GM12878 (cell line): Measurements from ENCODE around the gene HEBP1. TPM values are rescaled to one million over a fixed set of nuclear protein-coding genes. Genes with fewer than 3 reads are reported as not detected.

Experiments used
- ATAC-seq: fragments of 200-7000 bp; cut with Tn5 transposase; 3 replicates; pipeline ENCODE4 v1.9.1; 2020; ENCODE audit warnings: mild to moderate bottlenecking, moderate library complexity
- BruUV-seq: library from RNA; stranded (reverse); fragments of 400-500 nt; replicated peaks from 2 replicates; lab custom pipeline; 2021; lab: Mats Ljungman, UMichigan
- CTCF ChIA-PET: fragments of 300-600 bp; sonication (Branson Sonifier 250); formaldehyde crosslinking; extraction: SDS; loops from one replicate; lab custom pipeline; 2021; ENCODE audit warnings: inconsistent platforms; lab: Yijun Ruan, JAX
- POLR2A ChIA-PET: fragments of 350-600 bp; formaldehyde crosslinking; extraction: SDS; loops from one replicate; lab custom pipeline; 2021; ENCODE audit warnings: inconsistent platforms; lab: Charles Lee
- RAD21 ChIA-PET: fragments of 300-600 bp; sonication (Branson Sonifier 250); formaldehyde crosslinking; loops from one replicate; lab custom pipeline; 2023; ENCODE audit warnings: antibody characterized with exemption; ENCODE audit not compliant: unreplicated experiment; lab: Charles Lee
- SMC1A ChIA-PET: fragments of 300-600 bp; sonication (Branson Sonifier 250); formaldehyde crosslinking; loops from one replicate; lab custom pipeline; 2023; ENCODE audit not compliant: unreplicated experiment, uncharacterized antibody; lab: Charles Lee
- DNase-seq: peaks from one replicate; pipeline ENCODE4 v3.0.0-alpha.2; 2011; ENCODE audit warnings: low read depth, low spot score
- FAIRE-seq: peaks from 3 replicates; lab custom pipeline; 2011; peaks lifted over from hg19 to GRCh38; lab: Jason Lieb, UNC
- H2AFZ ChIP-seq: 2 replicates; pipeline ENCODE4 v1.6.0; 2011; ENCODE audit warnings: low read depth, low read length, control low read depth; ENCODE audit not compliant: control insufficient read depth
- H3K27ac ChIP-seq: 2 replicates; pipeline ENCODE4 v1.5.1; 2011; ENCODE audit warnings: control low read depth; ENCODE audit not compliant: control insufficient read depth, insufficient read depth
- H3K27me3 ChIP-seq, 2 experiments: replicated peaks in 1 of 2; 2 replicates each; pipeline versions ENCODE4 v1.6.0 to v1.6.1; 2011; ENCODE audit warnings: low read length in 1 of 2; ENCODE audit not compliant: control insufficient read depth in 2 of 2, insufficient read depth in 2 of 2
- H3K36me3 ChIP-seq, 2 experiments: 2 replicates each; pipeline ENCODE4 v1.5.1; 2011; ENCODE audit warnings: low read length in 1 of 2; ENCODE audit not compliant: control insufficient read depth in 2 of 2, insufficient read depth in 2 of 2
- H3K4me1 ChIP-seq: 2 replicates; pipeline ENCODE4 v1.6.1; 2011; ENCODE audit warnings: mild to moderate bottlenecking, low read length, moderate library complexity, mixed read lengths; ENCODE audit not compliant: control insufficient read depth, insufficient read depth
- H3K4me2 ChIP-seq: 2 replicates; pipeline ENCODE4 v1.6.0; 2011; ENCODE audit warnings: control low read depth; ENCODE audit not compliant: control insufficient read depth, insufficient read depth
- H3K4me3 ChIP-seq: fragments of 200-600 bp; sonication (generic); 2 replicates; pipeline ENCODE4 v1.5.1; 2016
- H3K79me2 ChIP-seq: 2 replicates; pipeline ENCODE4 v1.6.0; 2011; ENCODE audit warnings: low read length; ENCODE audit not compliant: control insufficient read depth, insufficient read depth
- H3K9ac ChIP-seq: 2 replicates; pipeline ENCODE4 v1.8.0; 2011; ENCODE audit warnings: low read length, control low read depth, mixed read lengths; ENCODE audit not compliant: control insufficient read depth, insufficient read depth
- H3K9me3 ChIP-seq: replicated peaks from 3 replicates; pipeline ENCODE4 v1.5.1; 2011; ENCODE audit warnings: mild to moderate bottlenecking, low read length; ENCODE audit not compliant: control insufficient read depth, insufficient read depth
- H4K20me1 ChIP-seq: 2 replicates; pipeline ENCODE4 v1.6.0; 2011; ENCODE audit not compliant: control insufficient read depth, insufficient read depth
- PAX5 ChIP-seq: IDR thresholded peaks from 2 replicates; pipeline ENCODE4 v1.6.1; 2011; ENCODE audit warnings: low read depth, low read length, borderline replicate concordance
- PAX8 ChIP-seq: fragments of 450-650 bp; IDR thresholded peaks from 2 replicates; pipeline ENCODE4 v1.6.1; 2017; ENCODE audit warnings: mild to moderate bottlenecking, moderate library complexity
- POLR2A ChIP-seq: IDR thresholded peaks from 2 replicates; pipeline ENCODE4 v1.6.1; 2011; ENCODE audit warnings: low read depth, mild to moderate bottlenecking, low read length
- RCOR1 ChIP-seq: conservative IDR thresholded peaks from 2 replicates; pipeline ENCODE4 v1.6.1; 2012; ENCODE audit warnings: low read depth, low read length, improper control_type of control experiment
- SREBF1 ChIP-seq: IDR thresholded peaks from 2 replicates; pipeline ENCODE4 v1.6.1; 2012; ENCODE audit warnings: mild to moderate bottlenecking, low read length
- SUPT20H ChIP-seq: IDR thresholded peaks from 2 replicates; pipeline ENCODE4 v1.6.1; 2011; ENCODE audit warnings: low read depth, mild to moderate bottlenecking, low read length, moderate library complexity, borderline replicate concordance; ENCODE audit not compliant: control insufficient read depth
- TARDBP ChIP-seq: IDR thresholded peaks from 2 replicates; pipeline ENCODE4 v1.6.1; 2016; ENCODE audit warnings: borderline replicate concordance
- ZBTB40 ChIP-seq: fragments of 450-650 bp; IDR thresholded peaks from 2 replicates; pipeline ENCODE4 v1.6.1; 2016; ENCODE audit warnings: mild to moderate bottlenecking, moderate library complexity, borderline replicate concordance
- ZNF687 ChIP-seq: fragments of 450-650 bp; IDR thresholded peaks from 2 replicates; pipeline ENCODE4 v1.6.1; 2017; ENCODE audit warnings: mild to moderate bottlenecking, moderate library complexity
- WGBS: methylation state at CpG from one replicate; pipeline ENCODE4 v1.1.6; 2016; ENCODE audit warnings: low lambda C conversion rate; ENCODE audit not compliant: insufficient replicate concordance, insufficient coverage; ENCODE audit errors: missing lambda C conversion rate; 5-methylcytosine and 5-hydroxymethylcytosine counted together
- in situ Hi-C: fragments of 300-500 bp; cut with MboI; formaldehyde crosslinking; loops from 9 replicates; pipeline ENCODE4 v1.14.3; 2018; ENCODE audit warnings: mixed read lengths
- intact Hi-C: fragments of 100-400 bp; cut with micrococcal nuclease; formaldehyde crosslinking; loops from one replicate; pipeline ENCODE4 v1.14.2; 2022; ENCODE audit not compliant: unreplicated experiment
- polyA plus RNA-seq, 11 experiments: library from polyadenylated mRNA; depleted of rRNA in 4 of 11; unstranded in 6 of 11; stranded (reverse) in 5 of 11; fragments of >200 nt; fragmentation: Nextera tagmentation in 4 of 11; fragmentation: Illumina TruSeq in 1 of 11; extraction: Ambion mirVana in 4 of 11; extraction: Trizol in 1 of 11; gene quantifications; 1 replicate in 1 of 11; 2 replicates in 10 of 11; pipeline versions ENCODE4 v1.2.1 to v1.2.3, GENCODE V29; 2011 to 2016; ENCODE audit warnings: inconsistent platforms in 2 of 11, missing spikeins in 2 of 11, low read depth in 1 of 11
- total RNA-seq, 4 experiments: library from RNA; depleted of rRNA in 3 of 4; stranded (reverse); fragments of >200 nt in 3 of 4; fragmentation: Illumina TruSeq in 1 of 4; extraction: Trizol in 1 of 4; gene quantifications; 2 replicates each; pipeline versions ENCODE4 v1.2.1 to v1.2.3, GENCODE V29; 2013 to 2021

Gene HEBP1
- total and polyA plus RNA-seq, 10 of the 15 experiments (the other 5 are each of a cell fraction or from before 2014, with no cell fraction given) = 0.07 to 0.32 (median 0.18) TPM; not detected in 5

GRCh38 chr12:12977231-12977630 is 22.8 kb downstream of the HEBP1 start (continued):
- TF ChIP-seq ZNF687 (no peak), ZBTB40 (no peak)

- DNase-seq (no peak), FAIRE-seq (no peak), ATAC-seq (no peak)
- H4K20me1 ChIP-seq = no peaks in the 10 kb centered on the region
- intact Hi-C loops = no loop called here
- POLR2A ChIA-PET = no interaction called here
- RAD21 ChIA-PET = interaction anchor here (0.6 to 1.4 kb wide), 4 partner anchors 61 to 187 kb away, joined by 3 to 6 read pairs (median 4); no protein-coding TSS in a partner anchor
- no peak overlapping the region for H3K4me3 ChIP-seq
- no peak overlapping the region for H3K9ac ChIP-seq
- SMC1A ChIA-PET = interaction anchor here (0.6 to 1.8 kb wide), 10 partner anchors 60 to 236 kb away, joined by 3 to 6 read pairs (median 3); no protein-coding TSS in a partner anchor
- H3K27me3 ChIP-seq = no peaks in the 10 kb centered on the region; a peak in 1 of 4 replicates
- CTCF ChIA-PET = interaction anchor here (0.6 to 3.4 kb wide), 9 partner anchors 8 to 248 kb away, joined by 3 to 20 read pairs (median 4); no protein-coding TSS in a partner anchor
- 49% methylated on average over 2 of the region's 2 CpGs for WGBS
- H3K27ac ChIP-seq = no peak overlapping the region
- H3K4me1 ChIP-seq = no peaks in the 10 kb centered on the region
- H3K79me2 ChIP-seq = no peaks in the 10 kb centered on the region
- in situ Hi-C loops = no loop called here
- BruUV-seq = no TSS peak
- no peak overlapping the region for H2AFZ ChIP-seq
- H3K9me3 ChIP-seq = no peaks in the 10 kb centered on the region; the same call in 2 of the 3 replicates
- H3K4me2 ChIP-seq = no peak overlapping the region
- no peaks in the 10 kb centered on the region for H3K36me3 ChIP-seq
- TF ChIP-seq SUPT20H (no peak), PAX5 (no peak), TARDBP (no peak), RCOR1 (no peak), SREBF1 (no peak), PAX8 (no peak), POLR2A (no peak)
These were observed 23.7 kb downstream of the HEBP1 start for GRCh38 chr12:12976366-12976765.
